Hepatocyte (in vitro differentiated cells): ENCODE data around the gene ZNF3. TPM values are rescaled to one million over a fixed set of nuclear protein-coding genes. Genes with fewer than 3 reads are reported as not detected.
A peak's percentile ranks its signal among the peaks of the same experiment; 100 is the strongest.

Source experiments
- DNase-seq: peaks from one replicate; pipeline ENCODE4 v3.0.0-alpha.2; 2016; ENCODE audit warnings: low spot score
- H2AFZ ChIP-seq: fragments of 200-600 bp; sonication (generic); 2 replicates; pipeline ENCODE4 v1.6.0; 2016; ENCODE audit warnings: antibody characterized with exemption, mild to moderate bottlenecking
- H3K27ac ChIP-seq: fragments of 200-600 bp; sonication (generic); 2 replicates; pipeline ENCODE4 v1.5.1; 2016; ENCODE audit warnings: mild to moderate bottlenecking
- H3K27me3 ChIP-seq: fragments of 200-600 bp; sonication (generic); 2 replicates; pipeline ENCODE4 v1.6.1; 2016
- H3K36me3 ChIP-seq: fragments of 200-600 bp; sonication (generic); replicated peaks from 2 replicates; pipeline ENCODE4 v1.5.1; 2016; ENCODE audit warnings: low read depth; ENCODE audit not compliant: insufficient read depth
- H3K4me1 ChIP-seq: fragments of 200-600 bp; sonication (generic); 2 replicates; pipeline ENCODE4 v1.5.1; 2016; ENCODE audit warnings: mild to moderate bottlenecking, moderate library complexity; ENCODE audit not compliant: insufficient read depth
- H3K4me2 ChIP-seq: fragments of 200-600 bp; sonication (generic); 2 replicates; pipeline ENCODE4 v1.6.0; 2016
- H3K4me3 ChIP-seq: fragments of 200-600 bp; sonication (generic); 2 replicates; pipeline ENCODE4 v1.5.1; 2016; ENCODE audit warnings: mild to moderate bottlenecking
- H3K79me2 ChIP-seq: fragments of 200-600 bp; sonication (generic); 2 replicates; pipeline ENCODE4 v1.6.0; 2017; ENCODE audit warnings: mild to moderate bottlenecking
- H3K9me2 ChIP-seq: fragments of 200-600 bp; sonication (generic); replicated peaks from 2 replicates; pipeline ENCODE4 v1.6.0; 2017; ENCODE audit warnings: mild to moderate bottlenecking; ENCODE audit not compliant: insufficient read depth
- H3K9me3 ChIP-seq: fragments of 200-600 bp; sonication (generic); 2 replicates; pipeline ENCODE4 v1.5.1; 2016; ENCODE audit warnings: low read depth, mild to moderate bottlenecking
- H4K20me1 ChIP-seq: fragments of 200-600 bp; sonication (generic); 2 replicates; pipeline ENCODE4 v1.6.0; 2016; ENCODE audit warnings: mild to moderate bottlenecking; ENCODE audit not compliant: insufficient read depth, poor library complexity, severe bottlenecking
- EZH2 ChIP-seq: fragments of 200-600 bp; sonication (generic); IDR thresholded peaks from 2 replicates; pipeline ENCODE4 v1.6.1; 2016; ENCODE audit warnings: antibody characterized with exemption, mild to moderate bottlenecking, borderline replicate concordance
- EZH2phosphoT487 ChIP-seq: fragments of 200-600 bp; sonication (generic); IDR thresholded peaks from one replicate; pipeline ENCODE4 v1.6.1; 2018; ENCODE audit warnings: antibody characterized with exemption, mild to moderate bottlenecking, low read depth, moderate library complexity; ENCODE audit not compliant: unreplicated experiment, severe bottlenecking
- WGBS: methylation state at CpG from one replicate; pipeline ENCODE4 v1.1.6; 2016; ENCODE audit warnings: low lambda C conversion rate; ENCODE audit errors: missing lambda C conversion rate; 5-methylcytosine and 5-hydroxymethylcytosine counted together
- polyA plus RNA-seq: library from polyadenylated mRNA; unstranded; fragments of >200 nt; fragmentation: Nextera tagmentation; extraction: Ambion mirVana; gene quantifications from 2 replicates; pipeline ENCODE4 v1.2.1, GENCODE V29; 2016
- total RNA-seq: library from RNA; depleted of rRNA; stranded (reverse); fragments of >200 nt; gene quantifications from 2 replicates; pipeline ENCODE4 v1.2.3, GENCODE V29; 2014
- TF ChIP-seq, protein P1 (sequence below): fragments of 200-600 bp; sonication (generic); IDR thresholded peaks from 2 replicates; pipeline ENCODE4 v1.5.1; 2016; ENCODE audit warnings: antibody characterized with exemption, mild to moderate bottlenecking; ENCODE audit not compliant: poor library complexity

The ZNF3 gene
- total and polyA plus RNA-seq, 2 experiments from 2014 or later = 20.7 to 35.6 TPM

DNA sequence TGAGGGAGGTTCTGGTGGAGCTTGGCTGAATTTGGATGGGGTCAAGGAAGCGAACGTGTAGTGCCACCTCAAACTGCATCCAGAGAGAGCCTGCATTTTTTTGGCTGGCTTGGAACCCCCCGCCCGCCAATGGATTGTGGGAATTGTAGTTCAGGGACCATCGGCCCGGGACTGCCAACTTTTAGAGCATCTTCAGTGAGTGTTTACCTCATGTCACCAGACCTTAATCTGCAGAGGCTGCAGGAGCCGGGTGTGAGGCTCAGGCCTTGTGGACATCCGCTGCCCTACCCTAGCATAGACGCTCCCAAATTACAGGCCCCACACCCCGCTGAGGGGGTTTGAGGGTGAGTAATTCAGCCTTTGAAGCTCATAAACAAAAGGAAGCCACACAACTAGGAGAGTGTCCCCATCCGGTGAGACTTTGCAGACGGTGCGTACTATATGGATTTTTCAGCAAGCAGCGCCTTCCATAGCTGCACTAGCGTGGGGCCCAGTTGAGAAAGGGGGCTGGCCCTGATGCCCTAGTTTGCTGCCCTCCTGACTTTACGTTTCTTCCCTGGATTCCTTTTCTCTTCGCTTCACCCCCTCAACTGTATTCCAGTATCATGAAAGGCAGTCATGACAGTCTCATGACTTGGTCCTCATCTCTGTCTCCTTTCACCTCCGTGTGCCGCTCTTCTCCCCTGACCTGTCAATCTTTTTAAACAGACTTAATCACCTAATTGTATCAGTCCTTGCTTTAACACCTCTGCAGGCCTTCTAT, 38.6 kb upstream of the ZNF3 start:
- peak; percentile 64 for DNase-seq
- Histone ChIP-seq H3K9me2 (no peaks in the 10 kb centered on the region), H3K4me1 (peaks cover 15% of the 10 kb centered on the region), H3K4me3 (peak overlapping the region; percentile 51), H3K27ac (peak overlapping the region; percentile 90), H3K9me3 (no peaks in the 10 kb centered on the region), H2AFZ (peak overlapping the region; percentile 47), H3K27me3 (no peaks in the 10 kb centered on the region), H3K4me2 (peak overlapping the region; percentile 72), H3K36me3 (no peaks in the 10 kb centered on the region), H3K79me2 (peaks cover 25% of the 10 kb centered on the region), H4K20me1 (no peaks in the 10 kb centered on the region)
- WGBS = 20% methylated on average over 19 of the region's 19 CpGs
- TF ChIP-seq EZH2 = no peak
- TF ChIP-seq, protein P1, sequence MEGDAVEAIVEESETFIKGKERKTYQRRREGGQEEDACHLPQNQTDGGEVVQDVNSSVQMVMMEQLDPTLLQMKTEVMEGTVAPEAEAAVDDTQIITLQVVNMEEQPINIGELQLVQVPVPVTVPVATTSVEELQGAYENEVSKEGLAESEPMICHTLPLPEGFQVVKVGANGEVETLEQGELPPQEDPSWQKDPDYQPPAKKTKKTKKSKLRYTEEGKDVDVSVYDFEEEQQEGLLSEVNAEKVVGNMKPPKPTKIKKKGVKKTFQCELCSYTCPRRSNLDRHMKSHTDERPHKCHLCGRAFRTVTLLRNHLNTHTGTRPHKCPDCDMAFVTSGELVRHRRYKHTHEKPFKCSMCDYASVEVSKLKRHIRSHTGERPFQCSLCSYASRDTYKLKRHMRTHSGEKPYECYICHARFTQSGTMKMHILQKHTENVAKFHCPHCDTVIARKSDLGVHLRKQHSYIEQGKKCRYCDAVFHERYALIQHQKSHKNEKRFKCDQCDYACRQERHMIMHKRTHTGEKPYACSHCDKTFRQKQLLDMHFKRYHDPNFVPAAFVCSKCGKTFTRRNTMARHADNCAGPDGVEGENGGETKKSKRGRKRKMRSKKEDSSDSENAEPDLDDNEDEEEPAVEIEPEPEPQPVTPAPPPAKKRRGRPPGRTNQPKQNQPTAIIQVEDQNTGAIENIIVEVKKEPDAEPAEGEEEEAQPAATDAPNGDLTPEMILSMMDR = no peak
- no peak for TF ChIP-seq EZH2phosphoT487

DNA sequence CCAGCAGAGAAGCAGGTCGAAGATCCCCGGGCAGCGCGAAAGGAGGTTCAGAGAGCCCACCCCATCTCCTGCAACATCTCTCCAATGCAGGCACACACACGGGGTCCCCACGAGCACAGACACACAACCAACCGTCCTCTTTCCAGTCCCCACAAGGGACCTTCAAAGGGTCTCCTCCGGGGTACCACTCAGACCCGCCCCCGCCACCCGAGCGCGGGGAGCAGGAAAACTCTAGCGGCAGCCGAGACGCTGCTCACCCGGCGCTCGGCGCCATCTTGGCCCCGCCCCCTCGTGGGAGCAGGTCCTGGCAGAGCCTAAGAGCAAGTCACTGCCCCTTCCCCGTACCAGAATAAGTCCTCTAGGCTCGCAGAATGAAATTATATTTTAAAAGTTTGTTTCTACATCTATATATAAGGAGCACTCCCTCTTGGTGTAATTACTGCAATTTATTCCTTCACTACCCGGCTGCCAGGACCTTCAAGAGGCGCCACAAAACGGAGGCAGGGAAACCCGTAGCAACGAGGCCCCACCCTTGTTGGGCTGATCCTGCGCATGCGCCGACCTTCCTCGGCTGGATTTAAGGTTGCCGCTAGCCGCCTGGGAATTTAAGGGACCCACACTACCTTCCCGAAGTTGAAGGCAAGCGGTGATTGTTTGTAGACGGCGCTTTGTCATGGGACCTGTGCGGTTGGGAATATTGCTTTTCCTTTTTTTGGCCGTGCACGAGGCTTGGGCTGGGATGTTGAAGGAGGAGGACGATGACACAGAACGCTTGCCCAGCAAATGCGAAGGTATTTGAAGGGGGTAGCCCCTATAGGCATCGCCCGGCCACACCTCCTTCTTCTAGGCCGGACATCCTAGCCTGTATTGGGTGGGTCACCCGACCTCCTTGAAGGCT, 37.8 kb upstream of the ZNF3 start, which contains the start of the genes CNPY4 and TAF6:
Gene CNPY4, plus strand, starts transcription at position 563 of the 898 bp plus-strand sequence. Its CDS starts 111 bp downstream, at position 674.
Gene TAF6, minus strand, starts transcription at position 287 of the 898 bp plus-strand sequence. CDS start 5,149 bp downstream, outside the sequence.
- no peaks in the 10 kb centered on the region for H3K27me3 ChIP-seq

DNA sequence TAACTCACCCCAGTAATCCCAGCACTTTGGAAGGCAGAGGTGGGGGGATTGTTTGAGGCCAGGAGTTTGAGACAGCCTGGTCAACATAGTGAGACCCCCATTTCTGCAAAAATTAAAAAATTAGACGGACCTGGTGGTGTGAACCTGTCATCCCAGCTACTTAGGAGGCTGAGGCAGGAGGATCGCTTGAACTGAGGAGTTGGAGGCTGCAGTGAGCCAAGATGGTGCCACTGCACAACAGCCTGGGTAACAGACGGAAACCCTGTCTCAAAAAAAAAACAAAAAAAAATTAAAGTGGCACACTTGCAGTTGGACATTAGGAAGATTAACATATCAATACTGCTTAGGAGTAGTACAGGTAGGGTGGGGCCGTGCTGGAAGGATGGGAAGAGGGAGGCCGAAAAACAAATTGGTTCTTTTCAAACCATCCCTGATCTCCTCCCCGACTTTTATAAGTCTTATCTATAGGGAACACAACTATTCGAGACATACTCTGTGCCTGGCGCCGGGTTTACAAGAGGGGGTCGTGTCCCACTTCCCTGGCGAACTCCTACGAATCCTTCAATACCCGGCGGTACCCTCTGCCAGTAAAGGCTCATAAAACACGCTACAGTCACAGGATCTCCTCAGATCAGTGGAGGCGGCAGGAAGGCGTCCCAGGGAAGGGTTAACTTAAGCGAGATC, 37.0 kb upstream of the ZNF3 start:
- 17% methylated on average over 18 of the region's 18 CpGs for WGBS
- Histone ChIP-seq H3K36me3 (no peaks in the 10 kb centered on the region), H2AFZ (peak overlapping the region; percentile 47), H3K4me1 (peaks cover 12% of the 10 kb centered on the region), H3K4me2 (peak overlapping the region; percentile 72), H3K79me2 (peaks cover 25% of the 10 kb centered on the region), H3K9me2 (no peaks in the 10 kb centered on the region), H3K4me3 (peak overlapping the region; percentile 85), H3K27ac (peak overlapping the region; percentile 90), H3K9me3 (no peaks in the 10 kb centered on the region), H4K20me1 (no peaks in the 10 kb centered on the region), H3K27me3 (no peaks in the 10 kb centered on the region)
- no peak for TF ChIP-seq EZH2
- TF ChIP-seq EZH2phosphoT487 = no peak
- TF ChIP-seq, protein P1 = no peak
- peak; percentile 69 for DNase-seq

More for the DNA sequence above, 37.8 kb upstream of the ZNF3 start, which contains the start of the genes CNPY4 and TAF6:
- peak within 1 kb of the TSS; percentile 47 for H2AFZ ChIP-seq
- peaks cover 12% of the 10 kb centered on the region for H3K4me1 ChIP-seq
- H3K27ac ChIP-seq = peak within 1 kb of the TSS; percentile 90
- H3K9me2 ChIP-seq = no peaks in the 10 kb centered on the region
- peaks cover 25% of the 10 kb centered on the region for H3K79me2 ChIP-seq
- peak; percentile 97 for DNase-seq
- TF ChIP-seq EZH2 (no peak), EZH2phosphoT487 (no peak)
- TF ChIP-seq, protein P1 = no peak
- H3K4me2 ChIP-seq = peak within 1 kb of the TSS; percentile 72
- no peaks in the 10 kb centered on the region for H3K9me3 ChIP-seq
- no peaks in the 10 kb centered on the region for H4K20me1 ChIP-seq
- 1% methylated on average over 48 of the region's 49 CpGs for WGBS
- H3K4me3 ChIP-seq = peak within 1 kb of the TSS; percentile 85
- H3K36me3 ChIP-seq = no peaks in the 10 kb centered on the region
